HepG2 (cell line): ENCODE data around the gene PSKH1. TPM values are rescaled to one million over a fixed set of nuclear protein-coding genes. Genes with fewer than 3 reads are reported as not detected.
A peak's percentile ranks its signal among the peaks of the same experiment; 100 is the strongest.

ENCODE experiments used
- ARNTL ChIP-seq: sonication (generic); formaldehyde crosslinking; IDR thresholded peaks from 2 replicates; pipeline ENCODE4 v1.4.0; 2020; ENCODE audit warnings: mild to moderate bottlenecking, missing genetic modification reagents
- BORCS8-MEF2B ChIP-seq: sonication (generic); formaldehyde crosslinking; IDR thresholded peaks from 2 replicates; pipeline ENCODE4 v1.8.0; 2022; ENCODE audit warnings: mild to moderate bottlenecking, missing genetic modification reagents
- BRCA1 ChIP-seq: sonication (generic); formaldehyde crosslinking; IDR thresholded peaks from 2 replicates; pipeline ENCODE4 v1.4.0; 2020; ENCODE audit warnings: missing genetic modification reagents
- E2F1 ChIP-seq: sonication (generic); formaldehyde crosslinking; IDR thresholded peaks from 2 replicates; pipeline ENCODE4 v1.5.0; 2020; ENCODE audit warnings: missing genetic modification reagents
- FLYWCH1 ChIP-seq: sonication (generic); formaldehyde crosslinking; IDR thresholded peaks from 2 replicates; pipeline ENCODE4 v1.8.1; 2023; ENCODE audit warnings: mild to moderate bottlenecking, missing genetic modification reagents
- FOXK1 ChIP-seq: sonication (generic); formaldehyde crosslinking; IDR thresholded peaks from 2 replicates; pipeline ENCODE4 v1.4.0; 2020; ENCODE audit warnings: low read depth, missing genetic modification reagents, borderline replicate concordance
- GABPB1 ChIP-seq: IDR thresholded peaks from 2 replicates; pipeline ENCODE4 v1.6.1; 2016; ENCODE audit warnings: mild to moderate bottlenecking, missing genetic modification reagents, moderate library complexity, missing compliant biosample characterization
- ISL2 ChIP-seq: sonication (generic); formaldehyde crosslinking; IDR thresholded peaks from 2 replicates; pipeline ENCODE4 v1.5.0; 2020; ENCODE audit warnings: missing genetic modification reagents
- PITX1 ChIP-seq: sonication (generic); formaldehyde crosslinking; IDR thresholded peaks from 2 replicates; pipeline ENCODE4 v1.5.1; 2020; ENCODE audit warnings: mild to moderate bottlenecking, missing genetic modification reagents
- POLR2AphosphoS2 ChIP-seq: IDR thresholded peaks from 2 replicates; pipeline ENCODE4 v1.6.1; 2011; ENCODE audit warnings: low read depth, low read length, improper control_type of control experiment
- RARA ChIP-seq: IDR thresholded peaks from 2 replicates; pipeline ENCODE4 v1.6.1; 2016; ENCODE audit warnings: missing genetic modification reagents, missing compliant biosample characterization
- TAF1 ChIP-seq: sonication (generic); formaldehyde crosslinking; IDR thresholded peaks from 2 replicates; pipeline ENCODE4 v1.4.0; 2020; ENCODE audit warnings: missing genetic modification reagents
- TGIF2 ChIP-seq: IDR thresholded peaks from 2 replicates; pipeline ENCODE4 v1.6.1; 2016; ENCODE audit warnings: control low read depth, missing compliant biosample characterization
- ZMAT5 ChIP-seq: sonication (generic); formaldehyde crosslinking; IDR thresholded peaks from 2 replicates; pipeline ENCODE4 v1.5.0; 2020; ENCODE audit warnings: mild to moderate bottlenecking, low read depth, missing genetic modification reagents, borderline replicate concordance
- ZNF512B ChIP-seq: sonication (generic); formaldehyde crosslinking; IDR thresholded peaks from 2 replicates; pipeline ENCODE4 v1.5.1; 2020; ENCODE audit warnings: missing genetic modification reagents, mild to moderate bottlenecking, borderline replicate concordance
- ZNF772 ChIP-seq: sonication (generic); formaldehyde crosslinking; IDR thresholded peaks from 2 replicates; pipeline ENCODE4 v1.5.0; 2020; ENCODE audit warnings: mild to moderate bottlenecking, missing genetic modification reagents
- polyA plus RNA-seq, 8 experiments: library from polyadenylated mRNA; depleted of rRNA in 3 of 8; stranded (reverse) in 7 of 8; unstranded in 1 of 8; fragments of >200 nt; fragmentation: Illumina TruSeq in 4 of 8; extraction: Trizol in 4 of 8; gene quantifications; 2 replicates each; pipeline versions ENCODE4 v1.2.1 to v1.2.3, GENCODE V29; 2011 to 2016; ENCODE audit warnings: low read depth in 4 of 8, missing spikeins in 1 of 8, mixed read lengths in 1 of 8; ENCODE audit not compliant: insufficient read depth in 1 of 8
- total RNA-seq, 5 experiments: library from RNA; depleted of rRNA; stranded (reverse); fragments of >200 nt; fragmentation: Illumina TruSeq; extraction: Trizol; gene quantifications; 2 replicates each; pipeline ENCODE4 v1.2.3, GENCODE V29; 2016; ENCODE audit warnings: low read depth in 1 of 5
- TF ChIP-seq, protein P1 (sequence below): sonication (generic); formaldehyde crosslinking; IDR thresholded peaks from 2 replicates; pipeline ENCODE4 v1.4.0; 2020; ENCODE audit warnings: missing genetic modification reagents
- TF ChIP-seq, protein P2 (sequence below): fragments of 450-650 bp; IDR thresholded peaks from 2 replicates; pipeline ENCODE4 v1.6.1; 2017; ENCODE audit warnings: mild to moderate bottlenecking

PSKH1 gene
- total and polyA plus RNA-seq, 2 of the 13 experiments (the other 11 are each of a cell fraction or from before 2014, with no cell fraction given) = 8.4 to 19.1 TPM

DNA sequence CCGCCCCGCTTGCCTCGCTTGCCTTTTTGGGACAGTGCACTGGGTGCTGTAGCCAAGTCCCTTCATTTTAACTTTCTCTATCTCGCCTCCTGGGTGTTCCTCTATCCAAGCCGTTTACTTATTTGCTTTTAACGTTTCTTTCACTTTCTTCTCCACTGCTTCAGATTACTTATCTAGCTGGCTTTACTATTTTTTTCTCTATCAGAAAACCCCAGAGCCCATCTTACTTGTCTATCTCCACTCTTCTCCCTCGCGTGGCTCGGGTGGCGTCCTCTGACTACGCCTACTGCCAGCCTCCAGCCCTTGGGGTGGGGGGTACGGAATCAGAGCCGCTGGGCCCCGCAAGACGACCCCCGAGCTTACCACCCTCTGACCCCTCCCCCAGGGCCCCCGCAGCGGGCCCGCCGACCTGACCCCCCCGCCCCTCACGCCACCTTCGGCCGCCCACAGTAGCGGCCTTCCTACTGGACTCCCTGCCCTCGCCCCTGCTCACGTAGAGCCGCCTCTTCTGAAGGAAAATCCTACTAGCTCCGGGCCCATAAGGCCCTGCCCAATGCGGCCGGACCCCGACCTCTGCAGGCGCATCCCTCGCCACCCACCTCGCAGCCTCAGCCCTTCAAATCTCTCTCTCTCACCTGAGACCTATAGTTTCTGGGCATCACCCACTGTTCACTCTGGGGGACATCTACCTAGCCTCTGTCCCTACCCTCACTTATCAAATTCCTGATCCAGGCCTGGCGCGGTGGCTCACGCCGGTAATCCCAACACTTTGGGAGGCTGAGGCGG, 76.4 kb downstream of the PSKH1 start (continued):
- TF ChIP-seq POLR2AphosphoS2 = no peak
- no peak for TF ChIP-seq FOXK1 (CRISPR knock-in tag)
- TF ChIP-seq TAF1 (CRISPR knock-in tag) = peak; percentile 52; the same call in 1 of the 2 replicates
- no peak for TF ChIP-seq ARNTL (CRISPR knock-in tag)
- no peak for TF ChIP-seq E2F1 (CRISPR knock-in tag)
- no peak for TF ChIP-seq FLYWCH1 (CRISPR knock-in tag)
- no peak for TF ChIP-seq ISL2 (CRISPR knock-in tag)
- no peak for TF ChIP-seq ZMAT5
- TF ChIP-seq PITX1 (CRISPR knock-in tag) = peak; percentile 73
- TF ChIP-seq GABPB1 (CRISPR knock-in tag) = no peak
- TF ChIP-seq ZNF512B (CRISPR knock-in tag) = no peak
- TF ChIP-seq TGIF2 (CRISPR knock-in tag) = 0 out of 2 replicates have a peak, but pooled peaks have one; percentile 12
- TF ChIP-seq RARA (CRISPR knock-in tag) = peak; percentile 7; the same call in 1 of the 2 replicates
- TF ChIP-seq, protein P1, sequence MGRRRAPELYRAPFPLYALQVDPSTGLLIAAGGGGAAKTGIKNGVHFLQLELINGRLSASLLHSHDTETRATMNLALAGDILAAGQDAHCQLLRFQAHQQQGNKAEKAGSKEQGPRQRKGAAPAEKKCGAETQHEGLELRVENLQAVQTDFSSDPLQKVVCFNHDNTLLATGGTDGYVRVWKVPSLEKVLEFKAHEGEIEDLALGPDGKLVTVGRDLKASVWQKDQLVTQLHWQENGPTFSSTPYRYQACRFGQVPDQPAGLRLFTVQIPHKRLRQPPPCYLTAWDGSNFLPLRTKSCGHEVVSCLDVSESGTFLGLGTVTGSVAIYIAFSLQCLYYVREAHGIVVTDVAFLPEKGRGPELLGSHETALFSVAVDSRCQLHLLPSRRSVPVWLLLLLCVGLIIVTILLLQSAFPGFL (CRISPR knock-in tag) = no peak
- TF ChIP-seq, protein P2, sequence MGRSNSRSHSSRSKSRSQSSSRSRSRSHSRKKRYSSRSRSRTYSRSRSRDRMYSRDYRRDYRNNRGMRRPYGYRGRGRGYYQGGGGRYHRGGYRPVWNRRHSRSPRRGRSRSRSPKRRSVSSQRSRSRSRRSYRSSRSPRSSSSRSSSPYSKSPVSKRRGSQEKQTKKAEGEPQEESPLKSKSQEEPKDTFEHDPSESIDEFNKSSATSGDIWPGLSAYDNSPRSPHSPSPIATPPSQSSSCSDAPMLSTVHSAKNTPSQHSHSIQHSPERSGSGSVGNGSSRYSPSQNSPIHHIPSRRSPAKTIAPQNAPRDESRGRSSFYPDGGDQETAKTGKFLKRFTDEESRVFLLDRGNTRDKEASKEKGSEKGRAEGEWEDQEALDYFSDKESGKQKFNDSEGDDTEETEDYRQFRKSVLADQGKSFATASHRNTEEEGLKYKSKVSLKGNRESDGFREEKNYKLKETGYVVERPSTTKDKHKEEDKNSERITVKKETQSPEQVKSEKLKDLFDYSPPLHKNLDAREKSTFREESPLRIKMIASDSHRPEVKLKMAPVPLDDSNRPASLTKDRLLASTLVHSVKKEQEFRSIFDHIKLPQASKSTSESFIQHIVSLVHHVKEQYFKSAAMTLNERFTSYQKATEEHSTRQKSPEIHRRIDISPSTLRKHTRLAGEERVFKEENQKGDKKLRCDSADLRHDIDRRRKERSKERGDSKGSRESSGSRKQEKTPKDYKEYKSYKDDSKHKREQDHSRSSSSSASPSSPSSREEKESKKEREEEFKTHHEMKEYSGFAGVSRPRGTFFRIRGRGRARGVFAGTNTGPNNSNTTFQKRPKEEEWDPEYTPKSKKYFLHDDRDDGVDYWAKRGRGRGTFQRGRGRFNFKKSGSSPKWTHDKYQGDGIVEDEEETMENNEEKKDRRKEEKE = no peak
- peak; percentile 56; the same call in 1 of the 2 replicates for TF ChIP-seq BORCS8-MEF2B (CRISPR knock-in tag)
- peak; percentile 64; the same call in 1 of the 2 replicates for TF ChIP-seq ZNF772 (CRISPR knock-in tag)
- TF ChIP-seq BRCA1 (CRISPR knock-in tag) = no peak
